PFSK-1 (cell line): ENCODE data around the gene RAET1E.

Experiments used
- POLR2AphosphoS5 ChIP-seq: IDR thresholded peaks from 2 replicates; pipeline ENCODE4 v1.6.1; 2012; ENCODE audit warnings: low read depth, mild to moderate bottlenecking, control low read depth, low read length, moderate library complexity
- TAF1 ChIP-seq: IDR thresholded peaks from 2 replicates; pipeline ENCODE4 v1.6.1; 2012; ENCODE audit warnings: low read length, control low read depth, borderline replicate concordance; ENCODE audit not compliant: insufficient read depth

GRCh38 chr6:149905911-149906371 is 8.0 kb upstream of the RAET1E start:
- TF ChIP-seq TAF1 (no peak), POLR2AphosphoS5 (no peak)
